ENCODE data around the gene MPHOSPH9.
"Not testable (repeated sequence)": the region's sequence is repeated elsewhere in the genome, so short reads cannot be mapped to it uniquely, and the experiment has no call there.

MPHOSPH9 gene

DNA sequence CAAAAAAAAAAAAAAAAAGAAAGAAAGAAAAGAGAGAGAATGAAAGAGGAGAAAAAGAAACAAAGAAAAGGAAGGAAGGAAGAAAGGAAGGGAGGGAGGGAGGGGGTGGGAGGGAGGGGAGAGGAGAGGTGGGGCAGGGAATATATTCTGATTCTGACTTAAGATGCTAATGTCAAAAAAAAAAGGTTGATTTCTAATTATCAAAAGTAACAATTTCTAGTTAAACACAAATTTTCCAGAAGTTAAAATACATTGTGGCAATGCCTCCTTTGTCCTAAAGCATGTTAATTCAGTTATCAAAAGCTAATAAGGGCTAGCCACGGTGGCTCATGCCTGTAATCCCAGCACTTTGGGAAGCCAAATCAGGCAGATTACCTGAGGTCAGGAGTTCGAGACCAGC lies 7.5 kb downstream of the MPHOSPH9 start:
- DNase-seq (ENCODE audit: low spot score), result no peak

DNA sequence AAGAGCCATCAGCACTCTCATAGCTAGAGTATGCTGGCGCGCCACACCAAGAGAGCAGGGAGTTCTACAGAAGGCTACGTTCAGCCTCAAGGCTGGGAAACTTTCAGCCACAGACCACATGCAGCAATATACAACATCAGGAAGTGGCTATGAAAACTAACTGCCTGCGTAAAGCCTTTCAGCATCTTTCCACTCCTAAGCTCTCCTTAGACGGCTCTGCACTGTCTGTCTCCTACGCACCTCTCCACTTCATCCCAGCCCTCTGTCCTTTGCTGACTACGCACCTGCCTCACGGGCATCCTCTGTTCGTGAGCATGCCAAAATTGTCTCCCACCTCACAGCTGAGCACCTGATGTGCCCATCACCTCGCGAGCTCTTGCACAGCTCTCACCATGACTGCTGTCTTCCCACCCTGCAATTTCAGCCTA lies 9.7 kb downstream of the MPHOSPH9 start:
- no peak for DNase-seq (ENCODE audit: low spot score)

DNA sequence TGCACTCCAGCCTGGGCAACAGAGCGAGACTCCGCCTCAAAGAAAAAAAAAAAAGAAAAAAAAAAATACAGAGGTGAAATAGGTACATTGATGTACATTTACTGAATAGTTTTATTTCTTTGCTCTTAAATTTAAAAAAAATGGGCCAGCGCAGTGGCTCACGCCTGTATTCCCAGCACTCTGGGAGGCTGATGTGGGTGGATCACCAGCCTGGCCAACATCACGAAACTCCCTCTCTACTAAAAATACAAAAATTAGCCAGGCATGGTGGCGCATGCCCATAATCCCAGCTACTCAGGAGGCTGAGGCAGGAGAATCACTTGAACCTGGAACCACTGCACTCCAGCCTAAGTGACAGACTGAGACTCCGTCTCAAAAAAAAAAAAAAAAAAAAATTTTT lies 25.1 kb downstream of the MPHOSPH9 start:
- not testable (repeated sequence) for DNase-seq (ENCODE audit: low spot score)

DNA sequence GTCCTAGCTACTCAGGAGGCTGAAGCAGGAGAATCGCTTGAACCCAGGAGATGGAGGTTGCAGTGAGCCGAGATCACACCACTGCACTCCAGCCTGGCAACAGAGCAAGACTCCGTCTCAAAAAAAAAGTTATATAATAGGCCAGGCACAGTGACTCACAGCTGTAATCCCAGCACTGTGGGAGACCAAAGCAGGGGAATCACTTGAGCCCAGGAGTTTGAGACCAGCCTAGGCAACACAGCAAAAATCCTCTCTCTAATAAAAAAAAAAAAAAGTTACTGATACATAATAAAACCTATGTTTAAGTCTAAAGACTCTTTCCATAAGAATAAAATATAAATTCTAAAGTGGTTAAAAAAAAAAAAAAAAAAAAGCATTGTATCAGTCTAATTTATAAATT lies 26.1 kb downstream of the MPHOSPH9 start:
- DNase-seq (ENCODE audit: low spot score), result not testable (repeated sequence)

GRCh38 chr12:123200414-123200813 lies 32.5 kb downstream of the MPHOSPH9 start:
- DNase-seq (ENCODE audit: low spot score), result no peak

GRCh38 chr12:123199936-123200335 lies 33.0 kb downstream of the MPHOSPH9 start:
- no peak for DNase-seq (ENCODE audit: low spot score)

DNA sequence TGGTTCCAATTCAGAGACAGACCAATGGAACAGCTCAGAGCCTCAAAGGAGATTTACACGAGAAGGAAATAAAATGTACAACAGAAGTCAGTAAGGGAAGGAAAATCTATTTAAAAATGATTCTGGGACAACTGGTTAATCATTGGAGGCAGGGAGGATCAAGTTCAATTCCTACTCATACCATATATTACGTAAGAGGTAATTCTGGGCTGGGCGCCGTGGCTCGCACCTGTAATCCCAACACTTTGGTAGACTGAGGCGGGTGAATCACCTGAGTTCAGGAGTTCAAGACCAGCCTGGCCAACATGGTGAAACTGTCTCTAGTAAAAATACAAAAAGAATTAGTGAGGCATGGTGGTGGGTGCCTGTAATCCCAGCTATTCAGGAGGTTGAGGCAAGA lies 45.3 kb downstream of the MPHOSPH9 start:
- no peak for DNase-seq (ENCODE audit: low spot score)

GRCh38 chr12:123180171-123180570 lies 52.8 kb downstream of the MPHOSPH9 start:
- DNase-seq (ENCODE audit: low spot score), result no peak

DNA sequence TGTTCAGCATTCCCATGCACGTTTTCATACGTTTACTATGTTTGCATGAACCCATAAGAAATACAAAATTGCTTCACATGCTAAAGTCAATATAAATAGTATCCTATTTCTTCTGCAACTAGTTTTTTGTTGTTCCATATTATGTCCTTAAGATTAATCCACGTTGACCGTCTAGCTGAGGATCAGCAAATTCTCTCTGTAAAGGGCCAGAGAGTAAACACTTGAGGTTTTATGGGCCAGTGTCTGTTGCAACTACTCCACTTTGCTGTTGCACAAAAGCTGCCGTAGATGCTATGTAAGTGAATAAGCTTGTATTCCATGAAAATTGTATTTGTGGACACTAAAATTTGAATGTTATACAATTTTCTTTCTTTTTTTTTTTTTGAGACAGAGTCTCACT lies 61.0 kb downstream of the MPHOSPH9 start:
- DNase-seq (ENCODE audit: low spot score), result no peak

GRCh38 chr12:123167329-123167728 lies 65.6 kb downstream of the MPHOSPH9 start:
- no peak for DNase-seq (ENCODE audit: low spot score)

DNA sequence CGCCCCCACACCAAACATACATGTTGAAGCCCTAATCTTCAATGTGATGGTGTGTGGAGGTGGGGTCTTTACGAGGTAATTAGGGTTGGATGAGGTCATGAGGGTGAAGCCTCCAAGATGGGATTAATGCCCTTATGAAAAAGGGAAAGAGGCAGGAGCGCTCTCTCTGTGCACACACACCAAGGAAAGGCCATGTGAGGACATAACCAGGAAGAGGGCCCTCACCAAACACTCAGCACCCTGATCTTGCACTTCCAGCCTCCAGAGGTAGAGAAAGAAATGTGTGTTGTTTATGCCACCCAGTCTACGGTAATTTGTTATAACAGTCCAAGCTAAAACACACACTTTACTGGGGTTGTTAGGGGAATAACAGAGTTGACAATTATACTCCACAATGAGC lies 67.4 kb downstream of the MPHOSPH9 start:
- DNase-seq (ENCODE audit: low spot score), result no peak

DNA sequence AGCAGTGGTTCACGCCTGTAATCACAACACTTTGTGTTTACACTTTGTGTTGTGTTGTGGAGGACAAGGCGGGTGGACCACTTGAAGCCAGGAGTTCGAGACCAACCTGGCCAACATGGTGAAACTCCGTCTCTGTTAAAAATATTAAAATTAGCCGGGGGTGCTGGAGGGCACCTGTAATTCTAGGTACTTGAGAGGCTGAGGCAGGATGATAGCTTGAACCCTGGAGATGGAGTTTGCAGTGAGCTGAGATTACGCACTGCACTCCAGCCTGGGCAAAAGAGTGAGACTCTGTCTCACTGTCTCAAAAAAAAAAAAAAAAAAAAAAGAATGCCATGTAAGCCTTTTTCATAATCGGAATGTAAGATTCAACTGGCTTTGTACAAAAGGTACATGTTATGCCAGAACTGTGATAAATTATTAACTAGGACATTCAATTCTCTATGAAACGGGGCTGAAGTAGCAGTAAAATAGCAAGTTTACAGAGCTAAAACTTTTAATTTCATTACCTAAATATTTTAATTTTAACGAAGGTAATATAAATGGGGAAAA lies 68.2 kb downstream of the MPHOSPH9 start:
- no peak for DNase-seq (ENCODE audit: low spot score)

- no peak for DNase-seq (ENCODE audit: low spot score)
Observed at GRCh38 chr12:123164222-123164621, 68.7 kb downstream of the MPHOSPH9 start.

DNA sequence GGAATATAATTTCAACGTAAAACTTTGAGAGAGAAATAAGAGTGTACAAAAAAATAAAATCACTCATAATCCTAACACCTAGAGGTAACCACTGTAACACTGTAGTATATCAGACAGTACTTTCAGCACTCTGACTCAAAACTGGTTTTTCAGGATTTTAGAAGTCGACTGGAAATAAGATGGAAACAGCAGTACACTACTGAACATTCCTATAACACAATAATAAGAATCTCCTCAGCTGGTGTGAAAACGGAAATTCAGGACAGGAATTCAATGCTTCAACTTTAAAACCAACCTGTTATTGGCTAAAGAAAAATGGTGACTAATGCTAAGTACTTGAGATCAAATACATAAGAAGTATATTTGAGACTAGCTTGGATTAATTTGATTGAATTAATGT lies 69.7 kb downstream of the MPHOSPH9 start:
- DNase-seq (ENCODE audit: low spot score), result no peak

- DNase-seq (ENCODE audit: low spot score), result no peak
Observed at GRCh38 chr12:123160801-123161487, 72.0 kb downstream of the MPHOSPH9 start.

- no peak for DNase-seq (ENCODE audit: low spot score)
Observed at GRCh38 chr12:123153906-123154305, 79.0 kb downstream of the MPHOSPH9 start.

DNA sequence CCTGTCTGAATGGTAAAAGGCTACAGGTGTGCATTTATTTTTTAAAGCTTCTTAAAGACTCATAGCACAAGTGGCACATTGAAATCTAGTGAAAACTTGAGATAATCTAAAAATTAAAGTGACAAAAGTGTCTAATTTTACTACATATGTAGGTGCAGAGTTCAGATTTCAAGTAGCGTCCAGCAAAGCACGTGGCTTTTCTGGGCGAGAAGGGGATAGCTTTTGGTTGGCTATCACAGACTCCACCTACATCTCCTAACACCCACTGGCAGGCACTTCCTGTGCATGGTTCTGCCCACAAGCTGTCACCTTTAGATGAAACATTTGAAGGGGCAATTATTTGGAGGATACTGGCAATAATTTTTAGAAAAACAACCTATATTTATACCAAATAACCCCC lies 80.1 kb downstream of the MPHOSPH9 start:
- DNase-seq (ENCODE audit: low spot score), result no peak

- DNase-seq (ENCODE audit: low spot score), result no peak
Observed at GRCh38 chr12:123151457-123152454, 81.2 kb downstream of the MPHOSPH9 start.

- DNase-seq (ENCODE audit: low spot score), result peak; percentile 38
Observed at GRCh38 chr12:123150744-123151456, 82.0 kb downstream of the MPHOSPH9 start, which contains the start of gene PITPNM2. PITPNM2 (minus strand) TSS chr12:123151090; CDS start chr12:123034590, 116,500 bp downstream.

DNA sequence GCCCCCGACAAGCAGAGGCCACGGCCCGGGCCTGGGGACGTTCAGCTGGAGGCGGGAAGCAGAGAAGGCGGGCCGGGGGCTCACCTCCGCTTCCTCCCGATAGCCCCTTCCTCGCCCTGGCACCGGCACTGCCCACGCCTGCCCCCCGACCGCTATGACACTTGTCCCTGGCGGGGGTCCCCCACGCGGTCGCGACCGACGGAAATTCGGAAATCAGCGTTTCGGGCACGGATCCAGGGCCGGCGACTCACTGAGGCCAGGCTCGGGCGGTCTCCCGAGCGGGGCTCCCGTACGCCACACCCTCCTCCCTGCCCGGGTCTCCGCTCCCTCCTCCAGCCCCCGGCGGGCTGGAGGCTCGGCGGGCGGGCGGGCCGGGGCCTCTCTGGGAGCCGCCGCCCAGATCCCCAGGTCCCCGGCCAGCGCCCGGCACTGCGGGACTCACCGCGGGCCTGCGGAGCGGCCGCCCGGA lies 82.6 kb downstream of the MPHOSPH9 start:
- no peak for DNase-seq (ENCODE audit: low spot score)

DNA sequence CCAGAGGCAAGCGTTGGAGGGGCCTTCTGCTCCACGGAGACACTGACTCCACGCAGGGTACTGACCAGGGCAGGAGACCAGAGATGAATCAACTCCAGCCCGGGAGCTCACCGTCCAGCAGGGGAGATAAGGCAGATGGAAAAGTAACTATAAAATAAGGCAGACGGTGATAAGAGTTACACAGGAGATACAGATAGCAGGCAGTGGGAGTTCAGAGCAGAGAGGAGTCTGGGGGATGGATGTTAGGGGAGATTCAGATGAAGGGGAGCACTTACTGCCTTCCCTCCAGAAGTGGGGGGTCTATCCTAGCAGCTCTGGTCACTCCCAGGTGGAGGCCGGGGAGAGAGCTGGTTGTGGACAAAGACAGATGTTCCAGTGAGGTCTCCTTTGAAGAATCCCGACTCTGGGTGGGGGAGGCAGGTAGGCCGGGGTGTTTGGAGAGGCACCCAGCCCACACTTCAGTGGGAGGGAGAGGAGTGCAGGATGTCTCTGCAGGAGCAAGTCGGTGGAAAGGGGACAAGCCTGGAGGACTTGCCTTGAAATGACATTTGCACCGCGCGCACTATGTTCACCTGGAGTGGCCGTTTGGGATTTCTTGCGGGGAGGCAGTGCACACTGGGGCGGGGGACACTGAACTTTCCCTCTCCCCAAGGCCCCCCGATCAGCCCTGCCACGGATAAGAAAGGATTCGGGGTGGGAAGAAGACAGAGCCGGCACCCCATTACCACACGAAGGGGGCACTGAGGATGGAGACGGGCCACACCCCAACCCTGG lies 83.3 kb downstream of the MPHOSPH9 start:
- DNase-seq (ENCODE audit: low spot score), result no peak

All from NAMALWA (cell line).